ENCODE data around the gene PON1.

The PON1 gene

GRCh38 chr7:95317966-95318365 is 6.4 kb downstream of the PON1 start:
- no peak for DNase-seq (ENCODE audit: low read depth in 2 of 2, low spot score in 1 of 2)

- DNase-seq (ENCODE audit: low read depth in 2 of 2, low spot score in 1 of 2), result no peak
These were observed 6.8 kb downstream of the PON1 start for GRCh38 chr7:95317546-95317945.

- DNase-seq (ENCODE audit: low read depth in 2 of 2, low spot score in 1 of 2), result no peak
These were observed 7.7 kb downstream of the PON1 start for GRCh38 chr7:95316588-95316987.

GRCh38 chr7:95312561-95312960 is 11.8 kb downstream of the PON1 start:
- no peak for DNase-seq (ENCODE audit: low read depth in 2 of 2, low spot score in 1 of 2)

GRCh38 chr7:95311389-95311788 is 12.9 kb downstream of the PON1 start:
- no peak for DNase-seq (ENCODE audit: low read depth in 2 of 2, low spot score in 1 of 2)

GRCh38 chr7:95309951-95310350 is 14.4 kb downstream of the PON1 start:
- no peak for DNase-seq (ENCODE audit: low read depth in 2 of 2, low spot score in 1 of 2)

GRCh38 chr7:95304990-95305389 is 19.3 kb downstream of the PON1 start:
- DNase-seq (ENCODE audit: low read depth in 2 of 2, low spot score in 1 of 2), result no peak

- DNase-seq (ENCODE audit: low read depth in 2 of 2, low spot score in 1 of 2), result no peak
These were observed 21.1 kb downstream of the PON1 start for GRCh38 chr7:95303013-95303905.

- no peak for DNase-seq (ENCODE audit: low read depth in 2 of 2, low spot score in 1 of 2)
These were observed 26.2 kb downstream of the PON1 start for GRCh38 chr7:95298091-95298490.

- DNase-seq (ENCODE audit: low read depth in 2 of 2, low spot score in 1 of 2), result no peak
These were observed 27.3 kb downstream of the PON1 start for GRCh38 chr7:95297041-95297440.

GRCh38 chr7:95296456-95296855 is 27.9 kb downstream of the PON1 start:
- no peak for DNase-seq (ENCODE audit: low read depth in 2 of 2, low spot score in 1 of 2)

- DNase-seq (ENCODE audit: low read depth in 2 of 2, low spot score in 1 of 2), result no peak
These were observed 28.9 kb downstream of the PON1 start for GRCh38 chr7:95295397-95295796.

- no peak for DNase-seq (ENCODE audit: low read depth in 2 of 2, low spot score in 1 of 2)
These were observed 34.0 kb downstream of the PON1 start for GRCh38 chr7:95290166-95290830.

GRCh38 chr7:95286096-95286495 is 38.2 kb downstream of the PON1 start:
- no peak for DNase-seq (ENCODE audit: low read depth in 2 of 2, low spot score in 1 of 2)

- DNase-seq (ENCODE audit: low read depth in 2 of 2, low spot score in 1 of 2), result no peak
These were observed 44.9 kb downstream of the PON1 start for GRCh38 chr7:95279417-95279816.

- DNase-seq (ENCODE audit: low read depth in 2 of 2, low spot score in 1 of 2), result no peak
These were observed 48.2 kb downstream of the PON1 start for GRCh38 chr7:95276114-95276513.

- no peak for DNase-seq (ENCODE audit: low read depth in 2 of 2, low spot score in 1 of 2)
These were observed 54.7 kb downstream of the PON1 start for GRCh38 chr7:95269640-95270039.

GRCh38 chr7:95267754-95268153 is 56.6 kb downstream of the PON1 start:
- no peak for DNase-seq (ENCODE audit: low read depth in 2 of 2, low spot score in 1 of 2)

GRCh38 chr7:95265634-95266033 is 58.7 kb downstream of the PON1 start:
- no peak for DNase-seq (ENCODE audit: low read depth in 2 of 2, low spot score in 1 of 2)

- DNase-seq (ENCODE audit: low read depth in 2 of 2, low spot score in 1 of 2), result no peak
These were observed 59.9 kb downstream of the PON1 start for GRCh38 chr7:95264363-95264891.

GRCh38 chr7:95263785-95264362 is 60.5 kb downstream of the PON1 start:
- DNase-seq (ENCODE audit: low read depth in 2 of 2, low spot score in 1 of 2), result no peak

GRCh38 chr7:95262875-95263274 is 61.5 kb downstream of the PON1 start:
- DNase-seq (ENCODE audit: low read depth in 2 of 2, low spot score in 1 of 2), result no peak
